GM23248 (cell line): ENCODE measurements around the gene TENM4.

Source experiments
- EZH2 ChIP-seq: fragments of 200-600 bp; sonication (generic); IDR thresholded peaks from 2 replicates; pipeline ENCODE4 v1.6.1; 2018; ENCODE audit warnings: antibody characterized with exemption, mild to moderate bottlenecking; ENCODE audit not compliant: insufficient read depth, poor library complexity, severe bottlenecking
- EZH2phosphoT487 ChIP-seq: fragments of 200-600 bp; sonication (generic); IDR thresholded peaks from 2 replicates; pipeline ENCODE4 v1.6.1; 2018; ENCODE audit warnings: antibody characterized with exemption, moderate library complexity, mild to moderate bottlenecking, low read depth; ENCODE audit not compliant: insufficient read depth

DNA sequence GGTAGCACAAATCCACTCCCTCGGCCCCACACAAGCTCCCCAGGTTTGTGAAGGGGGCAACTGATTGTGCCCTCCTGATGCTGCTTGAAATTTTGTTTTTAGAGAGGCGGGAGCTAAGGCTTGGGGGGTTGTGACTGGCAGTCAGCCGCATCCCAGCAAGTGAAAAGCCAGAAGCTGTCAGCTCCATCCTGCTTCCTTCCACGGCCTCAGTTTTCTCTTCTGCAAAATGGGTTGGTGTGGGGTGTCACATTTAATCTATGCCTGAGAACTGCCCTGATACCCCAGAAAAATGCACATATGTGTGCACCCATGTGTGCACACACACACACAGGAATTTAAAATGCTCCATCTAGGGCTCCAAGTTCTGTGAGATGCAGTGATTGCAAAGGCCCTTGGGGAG is 358.6 kb downstream of the TENM4 start:
- TF ChIP-seq EZH2phosphoT487, result no peak
- no peak for TF ChIP-seq EZH2
